ENCODE results near the gene CPEB4.

Gene CPEB4

GRCh38 chr5:173885475-173886010 lies 2.6 kb upstream of the CPEB4 start:
- no peak for FAIRE-seq

GRCh38 chr5:173886150-173886549 lies 2.0 kb upstream of the CPEB4 start:
- no peak for FAIRE-seq

DNA sequence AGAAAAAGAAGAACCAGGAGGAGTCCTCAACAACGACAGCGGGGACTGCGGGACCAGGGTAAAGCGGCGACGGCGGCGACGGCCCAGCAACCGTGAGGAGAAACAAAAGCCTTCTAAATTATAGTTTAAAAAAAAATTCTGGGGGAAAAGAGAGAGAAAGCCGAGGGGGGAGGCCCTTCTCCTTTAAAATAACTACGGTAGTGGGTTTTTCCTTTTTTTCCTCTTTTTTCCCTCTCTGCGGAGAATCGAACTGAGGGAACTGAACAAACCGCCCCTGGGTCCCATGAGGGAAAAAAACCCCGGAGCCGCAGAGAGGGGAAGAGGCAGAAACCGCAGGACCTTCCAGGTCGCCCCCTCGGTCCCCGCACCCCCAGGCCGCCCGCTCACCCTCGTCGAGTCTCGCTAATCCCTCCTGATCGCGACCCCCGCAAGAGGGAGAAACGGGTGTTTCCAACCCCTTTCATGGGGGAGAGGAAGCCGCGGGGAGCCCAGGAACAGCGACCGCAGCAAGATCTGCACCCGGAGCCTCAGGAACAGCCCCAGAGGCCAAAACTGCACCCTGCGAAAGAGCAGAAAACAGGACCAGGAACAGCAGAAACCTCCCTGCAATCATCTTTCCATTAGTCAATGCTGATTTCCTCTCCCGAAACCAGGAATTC lies 453 bp downstream of the CPEB4 start:
- FAIRE-seq, result no peak

- FAIRE-seq, result no peak
These were observed 2.2 kb downstream of the CPEB4 start for GRCh38 chr5:173890195-173890991.

- no peak for FAIRE-seq
These were observed 3.4 kb downstream of the CPEB4 start for GRCh38 chr5:173891308-173892116.

DNA sequence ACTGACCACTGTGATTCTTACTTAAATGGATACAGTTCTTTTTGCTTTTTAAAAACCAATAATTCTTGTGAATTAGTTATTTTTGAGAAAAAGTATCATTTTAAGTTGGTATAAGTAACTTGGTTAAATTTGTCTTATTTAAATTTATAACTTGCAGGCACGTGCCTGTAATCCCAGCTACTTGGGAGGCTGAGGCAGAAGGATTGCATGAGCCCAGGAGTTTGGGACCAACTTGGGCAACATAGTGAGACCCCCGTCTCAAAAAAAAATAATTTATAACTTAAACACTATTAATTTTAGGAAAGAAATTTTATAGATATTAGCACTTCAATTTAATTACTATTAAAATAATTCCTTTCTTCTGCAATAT lies 5.0 kb downstream of the CPEB4 start:
- FAIRE-seq, result no peak

DNA sequence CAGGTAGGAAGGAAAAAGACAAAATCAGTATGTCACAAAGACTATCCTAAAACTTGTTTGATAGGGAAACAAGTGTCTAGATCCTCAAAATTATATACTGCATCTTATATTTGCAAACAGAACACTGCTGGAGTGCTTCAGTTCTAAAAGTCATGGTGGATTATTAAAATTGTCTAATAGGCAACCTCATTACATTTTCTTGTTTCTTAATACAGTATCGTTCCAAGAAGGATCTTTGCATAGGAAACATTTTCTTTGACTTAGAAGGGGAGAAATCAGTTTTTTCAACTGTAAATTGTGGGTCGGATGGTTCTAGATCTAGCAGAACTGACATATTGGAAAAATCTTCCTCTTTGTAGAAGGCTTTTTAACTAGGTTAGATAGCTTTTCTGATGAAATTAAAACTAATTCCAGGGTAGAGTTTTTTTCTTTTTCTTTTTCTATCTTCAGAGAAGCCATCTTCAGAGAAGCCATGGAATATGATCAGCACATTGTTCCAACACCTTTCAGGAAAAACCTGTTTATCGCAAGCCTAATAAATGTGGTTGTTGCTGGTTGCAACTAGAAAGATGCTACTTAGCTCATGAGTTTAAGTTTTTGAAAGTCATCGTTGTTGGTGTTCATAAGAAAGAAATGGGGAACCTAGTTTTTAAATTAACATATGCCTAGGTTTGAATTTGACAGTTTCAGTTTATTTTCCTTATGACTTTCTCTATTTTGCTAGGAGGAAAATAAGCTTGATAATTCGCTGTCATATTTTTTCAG lies 7.4 kb downstream of the CPEB4 start:
- FAIRE-seq, result no peak

- no peak for FAIRE-seq
These were observed 8.5 kb downstream of the CPEB4 start for GRCh38 chr5:173896631-173897030.

DNA sequence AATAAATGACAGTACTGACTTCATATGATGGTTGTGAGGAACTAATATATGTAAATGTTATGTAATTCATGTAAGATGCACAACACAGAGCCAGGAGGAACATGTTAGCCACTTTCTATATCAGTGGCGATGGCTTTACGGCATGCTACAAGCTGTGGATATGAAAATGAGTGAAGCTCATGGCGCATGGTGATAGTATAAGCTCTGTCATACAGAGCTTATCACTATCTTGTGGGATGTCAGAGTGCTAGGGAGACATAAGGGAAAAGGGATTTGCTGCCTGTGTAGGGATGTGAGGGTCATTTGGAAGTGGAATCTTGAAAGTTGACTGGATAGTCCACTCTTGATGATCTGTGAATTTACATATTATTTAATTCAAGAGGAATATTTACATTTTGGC lies 13.6 kb downstream of the CPEB4 start:
- FAIRE-seq, result no peak

- FAIRE-seq, result no peak
These were observed 14.2 kb downstream of the CPEB4 start for GRCh38 chr5:173902334-173902733.

- no peak for FAIRE-seq
These were observed 14.6 kb downstream of the CPEB4 start for GRCh38 chr5:173902743-173903142.

- FAIRE-seq, result no peak
These were observed 15.4 kb downstream of the CPEB4 start for GRCh38 chr5:173903396-173904140.

DNA sequence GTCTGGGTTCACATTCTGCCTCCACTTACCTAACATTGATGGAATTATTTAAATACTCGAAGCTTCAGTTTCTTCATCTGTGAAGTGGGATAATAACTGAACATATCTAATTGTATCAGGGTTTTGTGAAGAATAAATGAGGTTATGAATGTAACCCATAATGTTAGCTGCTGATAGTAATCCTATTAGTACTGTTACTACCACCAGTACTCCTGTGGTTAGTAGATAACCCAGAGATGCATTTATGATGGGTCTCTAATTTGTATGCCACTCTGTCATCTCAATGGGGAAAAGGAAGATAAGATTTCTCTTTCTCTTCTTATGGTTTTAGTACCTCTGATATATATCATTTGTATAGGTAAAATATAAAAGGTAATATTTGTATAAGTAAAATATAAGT lies 16.0 kb downstream of the CPEB4 start:
- FAIRE-seq, result no peak

DNA sequence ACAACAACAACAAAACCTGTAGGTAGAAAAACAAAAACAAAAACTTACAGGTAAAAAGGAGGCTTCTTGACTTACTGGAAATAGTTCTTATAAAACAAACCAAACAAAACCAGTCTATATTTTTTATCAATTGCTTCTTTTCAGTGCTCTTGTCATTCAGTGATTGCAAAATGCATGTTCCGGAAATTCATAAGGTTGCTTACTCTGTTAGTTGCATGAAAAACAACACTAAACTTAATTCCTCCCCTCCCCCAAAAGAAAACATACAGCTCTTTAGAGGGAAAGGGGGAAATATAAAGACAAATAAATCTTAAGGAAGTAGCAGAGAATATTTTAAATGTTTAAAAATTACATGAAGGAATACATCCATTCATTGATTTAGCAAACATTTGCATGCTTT lies 19.1 kb downstream of the CPEB4 start:
- FAIRE-seq, result no peak

GRCh38 chr5:173907686-173908371 lies 19.7 kb downstream of the CPEB4 start:
- no peak for FAIRE-seq

DNA sequence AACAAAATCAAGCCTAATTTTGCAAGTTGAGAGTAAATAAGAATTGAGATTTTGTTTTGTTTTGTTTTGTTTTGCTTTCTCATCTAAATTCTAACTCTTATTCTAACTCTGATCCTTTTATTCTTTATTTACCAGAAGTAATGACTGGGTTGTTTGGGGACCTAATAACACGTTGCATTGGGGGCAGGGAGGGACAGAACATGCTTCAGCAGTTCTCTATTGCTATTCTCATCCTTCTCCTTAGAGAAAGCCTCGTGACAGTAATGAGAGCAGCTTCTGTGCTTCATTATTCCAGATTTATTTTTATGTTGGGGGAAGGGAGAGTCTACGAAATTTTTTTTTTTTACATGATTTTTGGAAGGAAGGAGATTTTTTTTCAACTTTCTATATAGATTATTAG lies 21.1 kb downstream of the CPEB4 start:
- no peak for FAIRE-seq

DNA sequence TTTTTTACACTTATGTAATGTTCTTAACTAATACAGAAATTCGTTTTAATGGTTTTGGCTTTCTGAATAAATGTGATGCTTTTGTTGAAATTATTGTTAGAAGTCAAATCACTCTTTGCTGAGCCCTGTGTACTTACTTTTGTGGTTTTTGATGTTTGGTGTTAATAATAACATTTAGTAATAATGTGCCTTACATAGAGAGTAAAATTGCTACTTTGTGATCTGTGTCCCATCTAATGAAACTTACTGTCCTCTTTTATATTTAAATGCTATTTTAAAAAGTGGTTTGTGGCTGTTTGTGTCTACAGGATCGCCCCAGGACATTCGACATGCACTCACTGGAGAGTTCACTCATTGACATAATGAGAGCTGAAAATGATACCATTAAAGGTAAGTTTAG lies 22.1 kb downstream of the CPEB4 start:
- FAIRE-seq, result no peak

- no peak for FAIRE-seq
These were observed 23.5 kb downstream of the CPEB4 start for GRCh38 chr5:173911623-173912022.

GRCh38 chr5:173913686-173914321 lies 25.7 kb downstream of the CPEB4 start:
- FAIRE-seq, result no peak

GRCh38 chr5:173915310-173916014 lies 27.3 kb downstream of the CPEB4 start:
- FAIRE-seq, result no peak

All from endometrium (tissue), 2 donors.